Measurements from ENCODE around the gene WFIKKN2. TPM values are rescaled to one million over a fixed set of nuclear protein-coding genes. Genes with fewer than 3 reads are reported as not detected.
"Not testable (repeated sequence)": the region's sequence is repeated elsewhere in the genome, so short reads cannot be mapped to it uniquely, and the experiment has no call there.

WFIKKN2 gene, protein sequence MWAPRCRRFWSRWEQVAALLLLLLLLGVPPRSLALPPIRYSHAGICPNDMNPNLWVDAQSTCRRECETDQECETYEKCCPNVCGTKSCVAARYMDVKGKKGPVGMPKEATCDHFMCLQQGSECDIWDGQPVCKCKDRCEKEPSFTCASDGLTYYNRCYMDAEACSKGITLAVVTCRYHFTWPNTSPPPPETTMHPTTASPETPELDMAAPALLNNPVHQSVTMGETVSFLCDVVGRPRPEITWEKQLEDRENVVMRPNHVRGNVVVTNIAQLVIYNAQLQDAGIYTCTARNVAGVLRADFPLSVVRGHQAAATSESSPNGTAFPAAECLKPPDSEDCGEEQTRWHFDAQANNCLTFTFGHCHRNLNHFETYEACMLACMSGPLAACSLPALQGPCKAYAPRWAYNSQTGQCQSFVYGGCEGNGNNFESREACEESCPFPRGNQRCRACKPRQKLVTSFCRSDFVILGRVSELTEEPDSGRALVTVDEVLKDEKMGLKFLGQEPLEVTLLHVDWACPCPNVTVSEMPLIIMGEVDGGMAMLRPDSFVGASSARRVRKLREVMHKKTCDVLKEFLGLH
- total RNA-seq, result 0.63 TPM

DNA sequence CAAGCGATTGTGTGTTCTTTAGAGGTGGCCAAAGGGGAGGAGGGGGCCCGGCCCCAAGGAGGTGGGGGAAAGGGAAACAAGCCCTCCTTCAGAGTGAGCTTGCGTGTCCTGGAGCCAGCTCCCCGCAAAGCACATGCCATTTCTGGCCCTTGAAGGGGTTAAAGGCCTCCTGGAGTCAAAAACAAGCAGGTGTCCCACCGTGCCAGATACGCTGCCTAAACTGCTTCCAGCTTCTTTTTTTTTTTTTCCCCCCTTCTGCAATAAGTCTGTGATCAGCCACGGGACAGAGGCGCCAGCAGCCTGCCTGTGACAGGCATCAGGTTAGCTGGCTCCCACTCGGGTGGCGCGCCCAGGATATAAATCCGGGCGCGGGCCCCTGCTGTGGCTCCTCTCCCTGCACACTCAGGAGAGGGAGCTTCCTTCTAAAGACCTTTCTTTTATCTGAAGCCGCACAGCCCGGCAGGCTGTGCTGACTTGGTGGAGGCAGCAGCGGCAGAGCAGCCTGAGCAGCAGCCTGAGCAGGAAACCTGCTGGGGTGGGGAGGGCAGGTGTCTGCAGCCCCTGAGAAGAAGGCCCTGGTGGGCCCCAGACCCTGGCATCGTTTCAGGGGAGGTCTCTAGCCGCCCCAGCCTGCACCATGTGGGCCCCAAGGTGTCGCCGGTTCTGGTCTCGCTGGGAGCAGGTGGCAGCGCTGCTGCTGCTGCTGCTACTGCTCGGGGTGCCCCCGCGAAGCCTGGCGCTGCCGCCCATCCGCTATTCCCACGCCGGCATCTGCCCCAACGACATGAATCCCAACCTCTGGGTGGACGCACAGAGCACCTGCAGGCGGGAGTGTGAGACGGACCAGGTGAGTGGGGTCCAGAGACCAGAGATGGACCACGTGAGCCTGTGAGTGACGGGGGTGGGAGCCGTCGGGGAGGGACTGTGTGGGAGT is at the start of gene WFIKKN2:
TSS of gene WFIKKN2 (plus strand) at position 286 of the 934 bp plus-strand sequence. CDS start at position 638, 352 bp downstream.
- DNase-seq (ENCODE audit: low spot score), result no peak

DNA sequence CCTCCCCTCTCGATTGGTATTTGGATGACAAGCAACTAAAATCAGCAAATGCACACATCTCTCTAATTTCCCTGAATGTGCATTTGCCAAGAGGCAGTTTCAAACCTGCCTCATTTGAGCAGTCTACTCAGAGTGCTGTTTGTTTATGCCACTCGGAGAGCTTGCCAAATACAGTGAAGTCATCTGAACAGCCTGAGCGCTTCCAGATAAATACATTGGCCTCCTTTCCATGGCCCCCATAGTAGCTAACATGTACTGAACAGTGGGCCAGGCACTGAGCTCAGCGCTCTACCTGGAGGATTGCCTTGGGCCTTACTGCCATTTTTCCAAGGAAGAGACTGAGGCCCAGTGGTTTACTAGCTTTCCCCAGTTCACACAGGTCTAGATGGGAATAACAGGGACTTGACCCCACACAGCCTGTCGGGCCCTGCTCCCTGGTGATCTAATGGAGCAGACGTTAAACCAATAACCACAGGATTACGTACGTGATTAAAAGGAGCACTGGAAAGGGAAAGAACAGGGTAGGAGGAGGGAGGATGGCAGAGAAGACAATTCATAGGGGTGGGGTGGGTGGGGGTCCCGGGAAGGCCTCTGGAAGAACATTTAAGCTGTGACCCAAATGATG is 49.3 kb upstream of the WFIKKN2 start:
- DNase-seq (ENCODE audit: low spot score), result peak; percentile 51

DNA sequence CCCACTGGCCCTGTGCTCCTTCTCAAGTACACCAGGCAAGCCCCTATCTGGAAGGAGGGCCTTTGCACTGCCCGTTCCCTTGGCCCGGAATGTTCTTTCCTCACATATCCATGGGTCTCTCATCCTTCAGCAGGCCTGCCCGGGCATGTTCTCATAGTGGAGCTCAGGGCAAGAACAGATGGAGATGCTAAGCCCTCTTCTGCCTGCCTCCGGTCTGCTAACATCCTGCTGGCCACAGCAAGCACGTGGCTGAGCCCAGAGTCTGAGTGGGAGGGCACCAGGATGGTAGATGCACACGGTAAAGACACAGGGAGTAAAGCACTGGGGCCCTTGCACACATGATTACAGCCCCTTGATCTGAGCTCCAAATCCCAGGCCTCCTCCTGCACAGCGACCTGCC is 48.3 kb upstream of the WFIKKN2 start:
- no peak for DNase-seq (ENCODE audit: low spot score)

DNA sequence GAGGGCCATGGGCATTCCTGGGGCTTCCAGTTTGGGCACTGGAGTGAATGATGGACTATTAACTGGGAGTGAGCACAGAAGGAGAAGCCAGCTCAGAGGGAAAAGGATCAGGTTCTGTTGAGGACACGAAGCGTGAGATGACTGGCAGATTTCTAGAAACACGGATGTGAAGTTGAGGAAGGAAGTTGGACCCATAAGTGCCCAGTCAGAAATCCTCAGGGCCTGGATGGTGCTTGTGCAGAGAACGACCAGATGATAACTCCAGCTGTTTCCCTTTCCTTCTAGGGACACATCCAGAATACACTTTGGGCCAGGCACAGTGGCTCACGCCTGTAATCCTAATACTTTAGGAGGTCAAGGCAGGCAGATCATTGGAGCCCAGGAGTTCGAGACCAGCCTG is 44.8 kb upstream of the WFIKKN2 start:
- no peak for DNase-seq (ENCODE audit: low spot score)

DNA sequence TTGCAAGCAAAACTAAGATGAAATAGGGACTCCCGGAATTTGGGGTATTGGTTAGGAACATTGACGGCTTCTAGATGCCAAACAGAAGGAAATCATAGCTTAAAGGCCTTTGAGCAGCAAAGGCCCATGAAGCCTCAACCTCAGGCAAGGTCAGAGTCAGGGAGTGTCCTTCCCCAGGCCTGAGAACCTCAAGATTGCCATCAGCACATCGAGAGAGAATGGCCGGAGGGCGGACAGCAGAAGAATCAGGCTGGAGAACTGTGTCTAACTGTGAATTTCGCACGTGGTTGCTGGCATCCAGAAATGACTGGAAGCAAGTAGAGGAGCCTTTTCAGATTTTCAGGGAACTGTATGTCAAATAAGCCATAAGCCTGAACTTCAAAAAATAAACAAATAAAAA is 43.3 kb upstream of the WFIKKN2 start:
- DNase-seq (ENCODE audit: low spot score), result no peak

DNA sequence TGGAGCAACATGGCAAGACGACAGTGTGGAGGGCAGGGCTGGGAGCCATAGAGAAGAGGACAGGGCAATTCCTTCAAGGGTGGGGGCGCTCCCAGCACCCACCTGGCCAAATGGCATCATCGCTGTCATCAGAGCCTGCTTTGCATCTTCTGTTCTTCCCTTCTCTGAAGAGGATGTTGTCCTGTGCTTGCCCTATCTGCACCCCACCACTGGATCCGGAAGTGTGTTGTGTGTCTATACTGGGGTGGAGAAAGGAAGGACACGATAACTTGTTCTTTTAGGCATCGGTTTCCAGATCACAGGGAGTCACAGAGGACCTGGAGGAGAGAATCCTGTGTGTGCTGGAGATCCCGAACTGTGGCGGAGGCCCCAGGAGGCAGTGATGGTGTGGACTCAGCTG is 42.4 kb upstream of the WFIKKN2 start:
- no peak for DNase-seq (ENCODE audit: low spot score)

DNA sequence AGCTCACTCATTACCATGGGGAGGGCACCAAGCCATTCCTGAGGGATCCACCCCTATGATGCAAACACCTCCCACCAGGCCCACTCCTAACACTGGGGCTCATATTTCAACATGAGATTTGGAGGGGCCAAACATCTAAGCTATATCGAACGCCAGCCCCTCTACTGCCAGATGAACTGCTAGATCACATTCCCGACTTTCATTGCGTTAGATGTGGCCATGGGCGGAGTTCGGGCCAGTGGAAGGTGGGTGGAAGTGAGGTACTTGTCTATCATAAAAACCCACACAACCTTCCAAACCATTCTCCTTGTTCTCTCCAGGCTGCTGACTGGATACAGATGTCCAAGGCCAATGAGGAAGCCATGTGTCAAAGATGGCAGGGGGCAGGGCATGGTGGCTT is 41.0 kb upstream of the WFIKKN2 start:
- DNase-seq (ENCODE audit: low spot score), result no peak

DNA sequence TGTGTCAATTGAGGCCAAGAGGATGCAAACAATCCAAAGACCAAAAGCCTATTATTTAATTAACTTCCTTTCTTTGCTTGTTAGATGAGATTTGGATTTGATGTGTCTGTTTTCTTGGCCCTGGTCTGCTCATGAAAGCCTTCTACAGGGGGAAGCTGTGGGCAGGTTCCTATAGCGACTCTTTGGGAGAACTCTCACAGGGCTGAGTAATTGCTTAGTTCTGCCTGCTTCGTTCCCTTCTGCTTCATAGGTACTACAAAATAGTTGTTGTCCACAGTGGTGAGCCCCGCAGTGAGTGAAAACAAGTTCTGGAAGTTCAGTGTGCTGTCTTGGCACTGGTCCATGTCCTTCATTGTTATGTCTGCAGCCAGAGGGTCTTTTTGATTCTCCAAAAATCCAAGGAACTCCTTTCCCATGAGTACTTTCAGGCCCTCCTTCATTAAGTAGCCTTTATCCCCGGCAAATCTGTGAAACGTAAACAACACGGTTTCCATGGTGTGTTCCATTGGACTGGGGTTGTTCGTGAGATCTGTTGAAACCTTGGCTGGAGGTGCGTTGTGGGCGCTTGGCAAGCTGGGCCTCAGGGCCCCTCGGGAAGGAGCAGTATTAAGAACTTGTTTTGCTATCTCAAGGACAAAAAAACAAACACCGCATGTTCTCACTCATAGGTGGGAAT is 38.1 kb upstream of the WFIKKN2 start:
- DNase-seq (ENCODE audit: low spot score), result no peak

DNA sequence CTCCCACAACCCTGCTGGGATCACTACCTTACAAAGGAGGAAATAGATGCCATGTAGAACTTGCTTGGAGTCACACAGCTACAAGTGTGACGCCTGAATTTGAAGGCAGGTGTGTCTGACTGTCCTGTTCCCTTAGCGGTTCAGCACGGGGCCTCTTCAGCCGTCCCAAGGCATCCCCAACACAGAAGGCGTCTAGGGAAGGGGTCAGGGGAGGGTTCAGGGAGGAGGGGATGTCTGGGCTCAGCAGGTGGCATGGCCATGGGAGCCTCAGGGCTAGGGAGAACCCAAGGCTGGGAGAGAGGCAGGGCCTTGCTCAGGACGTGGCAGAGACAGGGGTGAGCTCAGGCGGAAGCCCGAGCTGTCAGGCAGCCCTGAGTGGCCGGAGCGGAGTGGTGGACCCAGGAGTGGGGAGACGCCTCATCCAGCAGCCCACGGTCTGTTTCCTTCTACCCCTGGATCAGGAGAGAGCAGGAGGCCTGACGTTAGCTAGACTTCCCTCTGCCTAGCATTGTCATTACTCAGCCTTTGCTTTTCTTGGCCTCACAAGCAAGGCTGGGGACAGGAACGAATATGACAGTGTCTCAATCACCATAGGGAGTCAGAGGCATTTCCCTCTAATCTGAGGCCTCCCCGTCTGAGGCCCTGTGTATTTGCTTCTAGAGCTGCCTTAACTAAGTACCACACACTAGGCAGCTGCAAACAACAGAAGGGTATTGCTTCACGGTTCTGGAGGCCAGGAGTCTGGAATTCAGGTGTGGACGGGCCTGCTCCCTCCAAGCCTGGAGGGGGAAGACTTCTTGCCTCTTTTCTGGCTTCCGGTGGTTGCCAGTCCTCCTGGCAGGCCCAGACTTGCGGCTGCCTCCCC is 36.7 kb upstream of the WFIKKN2 start:
- no peak for DNase-seq (ENCODE audit: low spot score)

DNA sequence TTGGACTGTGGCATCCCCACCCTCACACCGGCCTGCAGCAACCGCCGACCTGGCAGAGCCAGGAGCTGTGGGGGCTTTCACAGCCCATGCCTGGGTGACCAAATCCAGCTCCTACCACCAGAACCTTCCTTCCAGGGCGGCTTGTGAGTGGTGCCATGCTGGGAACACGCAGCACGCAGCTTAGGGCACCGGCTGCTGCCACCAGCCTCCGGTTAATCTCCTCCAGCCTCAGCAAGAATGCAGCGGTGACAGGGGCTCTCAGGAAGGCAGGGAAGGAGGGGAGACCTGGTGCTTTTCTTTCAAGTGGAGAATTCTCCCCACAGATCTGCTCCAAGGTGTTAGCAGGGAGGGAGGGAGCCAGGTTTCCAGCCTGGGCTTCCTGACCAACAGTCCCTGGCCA is 35.8 kb upstream of the WFIKKN2 start:
- no peak for DNase-seq (ENCODE audit: low spot score)

DNA sequence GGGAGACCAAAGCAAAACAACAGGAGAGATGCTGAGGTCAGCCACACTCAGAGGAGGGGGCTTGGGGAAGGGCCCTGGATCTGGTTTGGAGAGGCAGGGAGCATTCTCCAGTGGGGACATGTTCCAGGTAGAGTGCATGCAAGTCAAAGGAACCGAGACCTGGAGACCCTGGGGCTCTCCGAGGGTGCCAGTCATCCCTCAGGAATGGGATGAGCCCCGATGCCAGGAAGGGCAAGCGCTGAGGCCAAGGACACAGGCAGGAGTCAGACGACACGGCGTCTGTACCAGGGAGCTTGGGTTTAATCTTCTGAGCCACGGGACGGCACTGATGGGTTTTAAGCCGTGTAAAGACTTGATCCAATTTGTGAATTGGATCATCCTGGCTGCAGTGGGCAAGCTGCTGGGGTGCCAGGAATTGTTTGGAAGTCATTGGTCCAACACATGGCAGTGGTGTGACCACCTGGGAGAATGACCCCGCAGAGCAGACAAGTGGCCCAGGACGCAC is 35.1 kb upstream of the WFIKKN2 start:
- DNase-seq (ENCODE audit: low spot score), result no peak

DNA sequence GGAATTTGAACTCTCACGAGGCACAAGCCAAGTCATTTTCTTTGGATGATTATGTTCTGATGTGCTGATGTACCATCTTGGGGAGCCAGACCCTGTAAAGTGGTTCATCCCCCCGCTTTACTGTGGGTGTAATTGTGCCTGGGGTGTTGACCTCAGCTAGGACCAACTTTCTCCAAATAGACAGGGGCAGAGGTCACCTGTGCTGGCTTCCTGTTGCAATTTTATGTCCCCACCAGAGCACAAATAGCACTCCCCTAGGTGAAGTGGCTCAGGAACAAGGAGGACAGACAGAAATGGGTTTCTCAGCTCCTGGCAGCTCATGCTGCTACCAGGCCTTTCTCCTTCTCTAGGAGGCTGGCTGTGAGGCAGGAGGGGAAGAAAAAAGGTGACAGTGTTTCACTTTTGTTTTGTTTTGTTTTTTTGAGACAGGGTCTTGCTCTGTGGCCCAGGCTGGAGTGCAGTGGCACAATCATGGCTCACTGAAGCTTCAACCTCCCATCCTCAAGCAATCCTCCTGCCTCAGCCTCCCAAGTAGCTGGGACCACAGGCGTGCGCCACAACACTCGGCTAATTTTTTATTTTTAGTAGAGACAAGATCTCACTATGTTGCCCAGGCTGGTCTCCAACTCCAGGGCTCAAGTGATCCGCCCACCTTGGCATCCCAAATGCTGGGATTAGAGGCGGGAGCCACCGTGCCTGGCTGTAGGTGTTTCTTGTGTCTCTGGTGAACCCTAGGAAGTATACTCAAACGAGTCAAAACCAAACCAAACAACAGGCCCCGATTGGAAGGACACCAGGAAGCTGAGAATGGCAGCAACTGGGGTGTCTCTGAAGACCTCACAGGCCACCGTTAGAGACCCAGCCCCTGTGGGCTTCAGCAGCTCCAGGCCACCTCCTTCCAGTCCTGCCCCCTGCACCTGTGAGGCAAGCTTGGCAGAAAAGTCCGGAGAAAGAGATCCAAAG is 32.5 kb upstream of the WFIKKN2 start:
- DNase-seq (ENCODE audit: low spot score), result no peak

DNA sequence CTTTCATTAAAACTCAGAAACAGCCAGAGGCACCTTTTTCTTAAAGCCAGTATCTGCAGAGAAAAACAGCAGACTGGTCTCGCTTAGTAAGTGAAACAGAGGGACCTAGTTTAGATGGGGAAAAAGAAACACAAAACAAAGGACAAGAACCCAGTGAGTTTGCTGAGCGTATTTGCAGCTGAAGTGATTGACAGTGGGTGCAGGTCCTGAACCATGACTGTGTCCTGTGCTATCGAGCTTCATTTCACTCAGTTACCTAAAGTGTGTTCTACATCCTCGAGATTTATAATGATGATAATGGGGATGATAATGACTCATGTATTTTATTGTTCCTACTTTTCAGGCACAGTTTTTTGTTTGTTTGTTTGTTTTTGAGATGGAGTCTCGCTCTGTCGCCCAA is 31.7 kb upstream of the WFIKKN2 start:
- no peak for DNase-seq (ENCODE audit: low spot score)

DNA sequence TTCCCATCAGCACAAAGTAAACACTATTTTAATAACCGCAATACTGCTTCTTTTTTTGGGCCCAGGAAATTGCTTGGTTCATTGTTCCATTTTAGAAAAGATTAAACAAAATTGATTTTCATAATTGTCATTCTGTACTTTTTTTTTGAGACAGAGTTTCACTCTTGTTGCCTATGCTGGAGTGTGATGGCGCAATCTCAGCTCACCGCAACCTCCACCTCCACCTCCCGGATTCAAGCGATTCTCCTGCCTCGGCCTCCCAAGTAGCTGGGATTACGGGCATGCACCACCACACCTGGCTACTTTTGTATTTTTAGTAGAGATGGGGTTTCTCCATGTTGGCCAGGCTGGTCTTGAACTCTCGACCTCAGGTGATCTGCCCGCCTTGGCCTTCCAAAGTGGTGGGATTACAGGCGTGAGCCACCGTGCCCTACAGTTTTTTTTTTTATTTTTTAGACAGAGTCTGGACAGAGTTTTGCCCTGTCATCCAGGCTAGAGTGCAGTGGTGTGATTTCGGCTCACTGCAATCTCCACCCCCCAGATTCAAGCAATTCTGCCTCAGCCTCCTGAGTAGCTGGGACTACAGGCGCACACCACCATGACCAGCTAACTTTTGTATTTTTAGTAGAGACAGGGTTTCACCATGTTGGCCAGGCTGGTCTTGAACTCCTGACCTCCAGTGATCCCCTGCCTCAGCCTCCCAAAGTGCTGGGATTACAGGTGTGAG is 30.5 kb upstream of the WFIKKN2 start:
- not testable (repeated sequence) for DNase-seq (ENCODE audit: low spot score)

DNA sequence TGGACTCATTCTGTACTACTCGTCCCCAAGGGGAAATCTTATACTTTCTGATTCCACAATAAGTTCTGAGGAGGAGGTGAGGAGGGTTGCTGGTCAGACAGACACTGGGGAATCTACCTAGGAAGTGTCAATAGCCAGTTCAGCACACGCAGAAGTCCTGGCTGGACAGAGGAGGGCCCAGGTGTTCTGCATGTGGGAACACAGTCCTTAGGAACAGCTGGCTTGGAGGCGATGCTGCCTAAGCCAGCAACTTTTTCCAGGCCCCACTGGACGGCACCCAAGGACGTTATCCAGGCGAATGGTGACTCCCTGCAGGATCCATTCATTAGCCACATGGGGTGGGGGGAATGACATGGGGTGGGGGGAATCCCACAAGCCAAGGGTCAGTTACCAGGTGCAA is 29.9 kb upstream of the WFIKKN2 start:
- no peak for DNase-seq (ENCODE audit: low spot score)

DNA sequence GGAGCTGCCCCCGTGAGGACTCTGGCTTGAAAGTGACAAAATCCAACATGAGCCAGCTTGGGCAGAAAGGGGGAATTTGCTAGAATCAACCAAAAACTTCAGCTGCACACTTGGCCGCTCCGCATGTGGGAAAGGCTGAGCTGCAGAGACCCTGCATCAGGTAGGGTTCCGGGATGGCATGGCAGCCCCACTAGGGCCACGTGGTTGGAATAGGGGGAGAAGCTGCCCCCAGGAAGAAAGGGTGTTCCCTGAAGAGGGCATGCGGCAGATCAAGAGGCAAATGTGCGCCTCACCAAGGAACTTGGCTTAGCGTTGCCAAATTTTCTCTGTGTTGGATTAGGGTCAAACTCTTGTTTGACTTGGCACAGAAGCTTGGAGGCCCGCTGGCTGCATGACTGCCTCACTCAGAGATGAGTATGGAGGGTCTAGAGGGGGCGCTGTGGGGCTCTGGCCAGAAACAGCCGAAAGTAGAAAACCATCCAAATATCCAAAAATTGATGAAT is 29.2 kb upstream of the WFIKKN2 start:
- DNase-seq (ENCODE audit: low spot score), result peak; percentile 40

DNA sequence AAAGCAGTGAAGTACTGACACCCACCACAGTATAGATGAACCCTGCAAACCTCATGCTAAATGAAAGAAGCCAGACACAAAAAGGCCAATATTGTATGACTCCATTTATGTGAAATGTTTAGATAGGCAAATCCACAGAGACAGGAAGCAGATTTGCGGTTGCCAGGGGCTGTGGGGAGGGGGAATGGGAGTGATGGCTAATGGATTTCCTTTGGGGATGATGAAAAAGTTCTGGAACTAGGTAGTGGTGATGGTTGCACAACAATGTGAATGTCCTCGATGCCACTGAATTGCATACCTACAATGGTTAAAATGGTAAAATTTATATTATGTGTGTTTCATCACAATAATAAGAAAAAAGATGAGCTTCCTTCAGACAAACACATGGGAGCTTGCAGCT is 28.4 kb upstream of the WFIKKN2 start:
- DNase-seq (ENCODE audit: low spot score), result no peak

DNA sequence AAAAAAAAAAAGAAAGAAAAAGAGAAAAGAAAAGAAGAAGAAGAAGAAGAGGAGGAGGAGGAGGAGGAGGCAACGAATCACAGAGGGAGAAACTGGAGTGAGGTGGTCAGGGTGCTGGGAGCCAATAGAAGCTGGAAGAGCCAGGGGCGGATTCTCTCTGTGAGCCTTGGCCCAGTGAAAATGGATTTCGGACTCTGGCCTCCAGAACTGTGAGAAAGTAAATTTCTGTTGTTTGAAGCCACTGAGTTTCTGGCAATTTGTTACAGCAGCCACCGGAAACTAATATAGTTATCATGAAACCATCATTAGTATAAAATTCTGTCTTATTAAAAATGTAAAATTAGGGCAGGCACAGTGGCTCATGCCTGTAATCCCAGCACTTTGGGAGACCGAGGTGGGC is 27.7 kb upstream of the WFIKKN2 start:
- no peak for DNase-seq (ENCODE audit: low spot score)
